Osteocyte (in vitro differentiated cells): Measurements from ENCODE around the gene MAPKAPK3. TPM values are rescaled to one million over a fixed set of nuclear protein-coding genes. Genes with fewer than 3 reads are reported as not detected.

Experiments
- DNase-seq: peaks from one replicate; pipeline ENCODE4 v3.0.0; 2021; ENCODE audit warnings: mixed read lengths; ENCODE audit not compliant: unreplicated experiment; ENCODE audit errors: extremely low spot score
- H3K27ac Mint-ChIP-seq: one replicate; pipeline ENCODE4 v1.8.0; 2021; ENCODE audit warnings: mild to moderate bottlenecking, mixed read lengths; ENCODE audit not compliant: unreplicated experiment
- H3K27me3 Mint-ChIP-seq: one replicate; pipeline ENCODE4 v1.8.0; 2021; ENCODE audit warnings: mixed read lengths; ENCODE audit not compliant: unreplicated experiment
- H3K36me3 Mint-ChIP-seq: one replicate; pipeline ENCODE4 v1.8.0; 2021; ENCODE audit warnings: mixed read lengths; ENCODE audit not compliant: unreplicated experiment
- H3K4me1 Mint-ChIP-seq: one replicate; pipeline ENCODE4 v1.8.0; 2021; ENCODE audit warnings: mixed read lengths; ENCODE audit not compliant: unreplicated experiment
- H3K4me3 Mint-ChIP-seq: one replicate; pipeline ENCODE4 v1.8.0; 2021; ENCODE audit warnings: mild to moderate bottlenecking, moderate library complexity, mixed read lengths; ENCODE audit not compliant: unreplicated experiment
- H3K9me3 Mint-ChIP-seq: one replicate; pipeline ENCODE4 v1.8.0; 2021; ENCODE audit warnings: mixed read lengths; ENCODE audit not compliant: unreplicated experiment
- CTCF ChIP-seq: fragments of 200-600 bp; sonication (generic); IDR thresholded peaks from 2 replicates; pipeline ENCODE4 v1.5.0; 2021; ENCODE audit warnings: antibody characterized with exemption, mild to moderate bottlenecking, moderate library complexity
- total RNA-seq: library from RNA; stranded (reverse); gene quantifications from 2 replicates; pipeline ENCODE4 v1.2.1, GENCODE V29; 2021

MAPKAPK3 gene
- total RNA-seq, 1 donor from 2014 or later = 24.8 TPM

DNA sequence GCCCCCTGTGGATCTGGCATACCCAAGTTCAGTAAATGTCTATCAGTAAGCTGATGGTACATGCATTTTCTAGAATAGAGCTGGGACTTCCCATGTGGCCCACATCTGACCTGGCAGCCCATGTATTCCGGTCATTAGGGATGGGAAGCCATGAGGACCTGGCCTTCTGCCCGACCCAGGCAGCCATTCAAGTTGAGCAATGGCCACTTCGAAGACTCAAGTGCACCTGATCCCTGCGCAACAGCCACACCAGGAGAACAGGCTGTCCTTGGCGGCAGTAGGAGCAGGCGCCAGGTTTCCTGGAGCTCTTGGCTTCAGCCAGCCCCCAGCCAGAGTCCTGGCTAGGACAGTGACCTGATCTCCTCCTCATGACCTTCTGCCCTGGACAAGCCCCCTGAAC, 33.1 kb upstream of the MAPKAPK3 start:
- H3K27ac Mint-ChIP-seq = no peak overlapping the region

DNA sequence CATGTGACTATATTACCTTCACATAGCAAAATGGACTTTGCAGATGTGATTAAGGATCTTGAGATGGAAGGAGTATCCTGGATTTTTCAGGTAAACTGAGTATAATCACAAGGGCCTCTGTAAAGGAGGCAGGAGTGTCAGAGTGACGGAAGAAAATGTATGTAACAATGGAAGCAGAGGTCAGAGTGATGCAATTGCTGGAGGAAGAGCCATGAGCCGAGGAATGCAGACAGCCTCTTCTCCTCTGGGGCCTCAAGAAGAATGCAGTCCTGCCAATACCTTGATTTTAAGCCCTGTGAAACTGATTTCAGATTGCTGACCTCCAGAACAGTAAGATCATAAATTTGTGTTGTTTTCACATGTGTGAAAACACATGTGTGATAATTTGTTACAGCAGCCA, 32.6 kb upstream of the MAPKAPK3 start:
- H3K4me1 Mint-ChIP-seq = no peaks in the 10 kb centered on the region
- H3K27me3 Mint-ChIP-seq = no peaks in the 10 kb centered on the region
- no peak overlapping the region for H3K27ac Mint-ChIP-seq
- no peaks in the 10 kb centered on the region for H3K9me3 Mint-ChIP-seq
- no peak for TF ChIP-seq CTCF
- no peak overlapping the region for H3K4me3 Mint-ChIP-seq
- DNase-seq = no peak
- H3K36me3 Mint-ChIP-seq = peaks cover 3% of the 10 kb centered on the region

More for the DNA sequence above, 33.1 kb upstream of the MAPKAPK3 start:
- no peak for DNase-seq
- no peak for TF ChIP-seq CTCF
- Mint-ChIP-seq H3K4me1 (no peaks in the 10 kb centered on the region), H3K9me3 (no peaks in the 10 kb centered on the region), H3K4me3 (no peak overlapping the region), H3K27me3 (no peaks in the 10 kb centered on the region), H3K36me3 (peaks cover 3% of the 10 kb centered on the region)

GRCh38 chr3:50585919-50586762, 30.8 kb upstream of the MAPKAPK3 start:
- Mint-ChIP-seq H3K27me3 (no peaks in the 10 kb centered on the region), H3K27ac (no peak overlapping the region), H3K4me1 (peaks cover 6% of the 10 kb centered on the region), H3K4me3 (no peak overlapping the region), H3K9me3 (no peaks in the 10 kb centered on the region), H3K36me3 (no peaks in the 10 kb centered on the region)
- DNase-seq = no peak
- no peak for TF ChIP-seq CTCF

- no peaks in the 10 kb centered on the region for H3K9me3 Mint-ChIP-seq
- no peaks in the 10 kb centered on the region for H3K36me3 Mint-ChIP-seq
- H3K4me3 Mint-ChIP-seq = no peak overlapping the region
- no peak for DNase-seq
- H3K4me1 Mint-ChIP-seq = peaks cover 6% of the 10 kb centered on the region
- H3K27ac Mint-ChIP-seq = no peak overlapping the region
- no peaks in the 10 kb centered on the region for H3K27me3 Mint-ChIP-seq
- no peak for TF ChIP-seq CTCF
Measured at GRCh38 chr3:50586763-50587070, 30.2 kb upstream of the MAPKAPK3 start.

GRCh38 chr3:50587373-50587772, 29.6 kb upstream of the MAPKAPK3 start:
- Mint-ChIP-seq H3K27me3 (no peaks in the 10 kb centered on the region), H3K9me3 (no peaks in the 10 kb centered on the region), H3K27ac (no peak overlapping the region), H3K36me3 (no peaks in the 10 kb centered on the region), H3K4me1 (peaks cover 8% of the 10 kb centered on the region), H3K4me3 (no peak overlapping the region)
- DNase-seq = no peak
- no peak for TF ChIP-seq CTCF
